NCI-H1105 (cell line): ENCODE data around the gene GH1.
"Not testable (repeated sequence)": the region's sequence is repeated elsewhere in the genome, so short reads cannot be mapped to it uniquely, and the experiment has no call there.

Experiments
- DNase-seq: peaks from one replicate; lab custom pipeline; 2025; lab: John Stamatoyannopoulos, UW

GH1 gene

GRCh38 chr17:63918789-63919305 lies at the start of gene GH1:
TSS of gene GH1 (minus strand) at chr17:63918839. CDS start at chr17:63918776, 63 bp downstream.
- DNase-seq, result not testable (repeated sequence)

- no peak for DNase-seq
These were observed 49.3 kb upstream of the GH1 start for GRCh38 chr17:63967953-63968352.

- no peak for DNase-seq
These were observed 48.1 kb upstream of the GH1 start for GRCh38 chr17:63966646-63967264.

GRCh38 chr17:63963123-63963522 lies 44.5 kb upstream of the GH1 start:
- DNase-seq, result no peak

- DNase-seq, result no peak
These were observed 43.7 kb upstream of the GH1 start for GRCh38 chr17:63962298-63962744.

- no peak for DNase-seq
These were observed 42.9 kb upstream of the GH1 start for GRCh38 chr17:63961355-63962212.

GRCh38 chr17:63960430-63960829 lies 41.8 kb upstream of the GH1 start:
- no peak for DNase-seq

- no peak for DNase-seq
These were observed 41.4 kb upstream of the GH1 start for GRCh38 chr17:63960006-63960405.

- DNase-seq, result no peak
These were observed 37.8 kb upstream of the GH1 start for GRCh38 chr17:63956296-63956920.

- no peak for DNase-seq
These were observed 37.2 kb upstream of the GH1 start for GRCh38 chr17:63955791-63956190.

GRCh38 chr17:63955232-63955631 lies 36.6 kb upstream of the GH1 start:
- DNase-seq, result no peak

GRCh38 chr17:63954402-63955063 lies 35.9 kb upstream of the GH1 start:
- no peak for DNase-seq

- DNase-seq, result no peak
These were observed 32.6 kb upstream of the GH1 start for GRCh38 chr17:63950940-63951907.

- DNase-seq, result no peak
These were observed 31.1 kb upstream of the GH1 start for GRCh38 chr17:63949576-63950250.

- DNase-seq, result no peak
These were observed 29.9 kb upstream of the GH1 start for GRCh38 chr17:63948521-63948920.

- no peak for DNase-seq
These were observed 29.2 kb upstream of the GH1 start for GRCh38 chr17:63947711-63948330.

- no peak for DNase-seq
These were observed 28.1 kb upstream of the GH1 start for GRCh38 chr17:63946440-63947363.

GRCh38 chr17:63945784-63946439 lies 27.3 kb upstream of the GH1 start:
- DNase-seq, result no peak
